GM12891 (cell line): ENCODE results near the gene SLC12A3.

ENCODE experiments used
- DNase-seq: peaks from one replicate; pipeline ENCODE4 v3.0.0; 2011; ENCODE audit warnings: low spot score; ENCODE audit not compliant: insufficient read length
- FAIRE-seq: peaks from 2 replicates; lab custom pipeline; 2011; peaks lifted over from hg19 to GRCh38; lab: Jason Lieb, UNC
- PAX5 ChIP-seq: IDR thresholded peaks from 2 replicates; pipeline ENCODE4 v1.6.1; 2011; ENCODE audit warnings: low read length, moderate library complexity, mild to moderate bottlenecking; ENCODE audit not compliant: insufficient read depth, severe bottlenecking
- POLR2A ChIP-seq: IDR thresholded peaks from 2 replicates; pipeline ENCODE4 v1.6.1; 2011; ENCODE audit warnings: low read depth, low read length, control low read depth
- POLR2AphosphoS5 ChIP-seq: IDR thresholded peaks from 2 replicates; pipeline ENCODE4 v1.6.1; 2011; ENCODE audit warnings: low read depth, low read length, control low read depth
- POU2F2 ChIP-seq: IDR thresholded peaks from 2 replicates; pipeline ENCODE4 v1.6.1; 2011; ENCODE audit warnings: low read depth, mild to moderate bottlenecking, control low read depth, low read length, moderate library complexity
- SPI1 ChIP-seq: IDR thresholded peaks from 2 replicates; pipeline ENCODE4 v1.6.1; 2011; ENCODE audit warnings: low read depth, low read length, control low read depth
- TAF1 ChIP-seq: IDR thresholded peaks from 2 replicates; pipeline ENCODE4 v1.6.1; 2011; ENCODE audit warnings: low read depth, low read length, control low read depth

SLC12A3 gene

DNA sequence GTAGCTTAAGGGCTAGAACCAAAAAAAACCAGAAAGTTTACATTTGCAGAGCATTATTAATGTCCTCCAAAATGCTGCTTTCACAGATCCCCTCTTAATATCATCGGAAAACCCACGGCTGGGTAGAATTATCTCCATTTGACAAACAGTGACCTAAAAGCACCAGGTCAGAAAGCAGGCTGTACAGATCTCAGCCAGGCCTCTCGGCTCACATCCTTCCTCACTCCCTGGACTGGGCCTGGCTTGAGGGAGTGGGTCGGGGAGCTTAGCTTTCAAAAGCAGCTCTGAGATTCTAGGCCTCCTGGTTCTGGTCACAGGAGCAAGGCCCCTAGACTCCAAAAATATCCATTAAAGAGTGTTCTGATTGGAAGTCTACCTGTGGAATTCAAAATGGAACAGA lies 9.1 kb upstream of the SLC12A3 start:
- no peak for FAIRE-seq
- DNase-seq: no peak
- TF ChIP-seq POLR2A: no peak
- TF ChIP-seq POLR2AphosphoS5: no peak
- TF ChIP-seq SPI1: no peak
- no peak for TF ChIP-seq POU2F2
- no peak for TF ChIP-seq TAF1
- no peak for TF ChIP-seq PAX5

DNA sequence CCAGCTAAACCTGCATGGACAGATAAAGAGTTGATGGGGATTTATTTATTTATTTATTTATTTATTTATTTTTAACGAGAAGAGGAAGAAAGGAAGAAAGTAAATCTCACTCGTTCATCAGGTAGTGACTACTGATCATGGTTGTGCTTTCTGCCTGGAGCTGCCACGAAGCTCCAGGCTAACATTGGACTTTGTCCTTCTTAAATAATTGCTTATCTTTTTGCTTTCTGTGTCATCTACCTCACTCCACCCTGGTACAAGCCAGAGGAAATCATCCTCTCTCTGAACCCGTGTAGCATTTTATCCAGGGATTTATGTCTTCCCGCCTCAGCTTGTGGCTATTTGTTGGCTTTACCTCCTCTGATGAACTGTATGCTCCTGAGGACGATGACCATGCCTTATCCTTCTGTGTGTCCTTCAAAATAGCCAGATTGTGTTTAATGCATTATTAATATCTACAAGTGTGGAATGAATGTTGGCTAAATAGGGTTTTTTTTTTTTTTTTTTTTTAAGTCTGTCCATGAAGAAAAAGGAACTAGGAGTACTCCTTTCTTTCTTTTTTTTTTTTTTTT lies 8.0 kb upstream of the SLC12A3 start:
- TF ChIP-seq PAX5 (no peak), POU2F2 (no peak), SPI1 (no peak), TAF1 (no peak), POLR2A (no peak), POLR2AphosphoS5 (no peak)
- DNase-seq: no peak
- FAIRE-seq: no peak

DNA sequence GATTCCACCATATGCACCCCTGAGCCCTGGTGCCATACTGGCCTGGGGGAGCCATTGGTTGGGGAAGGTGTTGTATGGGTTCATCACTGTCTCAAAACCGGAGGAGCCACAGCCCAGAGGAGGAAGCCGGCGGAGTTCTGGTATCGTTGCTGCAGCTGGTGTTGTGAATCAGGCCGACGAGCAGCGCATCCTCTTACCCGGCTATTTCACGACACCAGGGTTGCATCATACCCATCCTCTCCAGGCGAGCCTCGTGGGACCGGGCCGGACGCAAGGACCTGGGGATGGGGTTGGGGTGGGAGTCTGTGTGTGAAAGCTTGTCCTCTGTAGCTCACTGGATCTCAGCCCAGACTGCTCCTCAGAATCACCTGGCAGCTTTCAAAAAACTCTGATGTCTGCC lies 6.6 kb upstream of the SLC12A3 start:
- no peak for DNase-seq
- peak; percentile 80 for FAIRE-seq
- TF ChIP-seq POLR2AphosphoS5 (no peak), PAX5 (no peak), POU2F2 (no peak), POLR2A (no peak), SPI1 (no peak), TAF1 (no peak)

DNA sequence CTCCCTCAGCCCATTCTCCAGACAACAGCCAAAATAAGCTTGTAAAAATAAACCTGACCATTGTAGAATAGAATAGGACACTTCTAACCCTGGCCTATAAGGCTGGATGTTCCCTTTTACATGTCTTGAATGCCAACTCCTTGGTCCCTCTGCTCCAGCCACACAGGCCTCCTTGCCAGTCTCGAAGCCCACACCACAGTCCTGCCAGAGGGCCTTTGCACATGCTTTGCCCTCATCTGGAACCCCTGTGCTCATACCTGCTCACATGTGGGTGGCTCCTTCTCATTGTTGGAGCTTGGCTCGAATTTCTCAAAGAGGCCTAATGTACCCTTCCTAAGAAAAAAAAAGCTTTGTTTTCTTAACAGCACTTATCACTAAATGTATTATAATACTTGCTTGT lies 5.4 kb upstream of the SLC12A3 start:
- no peak for TF ChIP-seq PAX5
- TF ChIP-seq POLR2A: no peak
- no peak for DNase-seq
- no peak for FAIRE-seq

DNA sequence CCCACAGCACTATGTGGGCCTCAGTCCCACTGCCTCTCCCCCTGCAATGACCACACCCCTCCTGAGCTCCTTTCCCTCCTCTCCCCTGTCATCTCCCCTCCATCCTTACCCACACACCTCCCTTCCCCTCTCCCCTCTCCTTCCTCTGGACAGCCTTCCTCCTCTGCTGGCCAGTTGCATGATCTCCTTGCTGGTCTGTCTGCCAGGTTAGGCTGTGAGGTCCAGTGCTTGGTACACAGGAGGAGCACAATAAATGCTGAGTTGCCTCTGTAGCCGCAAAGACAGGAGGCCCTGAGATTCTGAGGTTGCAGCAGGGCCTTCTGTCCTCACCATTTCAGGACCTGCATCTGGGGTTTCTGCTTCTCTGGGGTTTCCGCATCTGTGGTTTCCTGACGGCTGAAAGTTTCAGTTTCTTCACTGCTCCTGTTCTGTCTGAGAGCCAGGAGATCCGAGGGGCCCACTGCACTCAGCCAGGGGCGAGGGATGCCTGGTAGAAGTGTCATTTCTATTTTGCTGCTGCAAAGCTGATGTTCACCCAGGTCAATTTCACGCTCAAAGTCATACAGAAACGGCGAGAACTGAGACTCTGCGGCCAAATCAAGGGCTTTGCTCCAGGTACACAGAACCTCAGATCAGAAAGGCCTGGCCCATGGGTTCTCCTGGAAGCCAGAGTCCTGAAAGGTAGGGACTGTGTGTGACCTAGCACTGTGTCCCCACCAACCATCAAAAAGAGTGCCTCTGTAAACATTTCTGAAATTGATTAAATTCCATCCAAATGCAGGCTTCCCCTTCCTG lies 4.6 kb upstream of the SLC12A3 start:
- peak; percentile 84 for FAIRE-seq
- DNase-seq: peak; percentile 69
- TF ChIP-seq PAX5 (peak; percentile 44), POLR2A (no peak), SPI1 (no peak), TAF1 (no peak), POU2F2 (peak; percentile 31; the same call in 1 of the 2 replicates), POLR2AphosphoS5 (no peak)

DNA sequence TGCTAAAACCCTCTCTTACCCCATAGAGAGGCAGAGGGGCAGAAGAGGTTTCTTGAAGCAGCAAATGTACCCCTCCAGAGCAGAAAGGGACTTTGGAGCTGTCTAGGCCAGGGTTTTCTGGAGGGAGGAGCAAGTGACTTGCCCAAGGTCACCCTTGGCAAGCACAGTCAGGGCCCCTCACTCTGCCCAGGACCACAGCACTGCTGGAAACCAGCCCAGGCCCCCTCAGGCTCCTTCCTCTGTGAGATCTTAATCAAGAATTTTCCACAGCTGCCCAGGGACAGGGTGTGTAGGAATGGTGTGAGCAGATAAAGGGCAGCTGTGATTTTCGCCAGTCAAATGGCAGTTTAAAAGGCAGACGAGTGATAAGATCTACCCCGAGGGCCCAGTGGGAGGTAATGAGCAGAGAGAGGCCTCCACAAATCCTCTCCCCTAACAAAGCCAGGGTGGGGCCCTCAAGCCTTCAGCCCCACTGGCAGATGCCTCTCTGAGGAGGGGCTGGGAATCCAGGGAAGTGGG lies 3.9 kb upstream of the SLC12A3 start:
- DNase-seq (no peak), FAIRE-seq (peak; percentile 16)
- TF ChIP-seq SPI1 (no peak), POU2F2 (no peak), TAF1 (no peak)

DNA sequence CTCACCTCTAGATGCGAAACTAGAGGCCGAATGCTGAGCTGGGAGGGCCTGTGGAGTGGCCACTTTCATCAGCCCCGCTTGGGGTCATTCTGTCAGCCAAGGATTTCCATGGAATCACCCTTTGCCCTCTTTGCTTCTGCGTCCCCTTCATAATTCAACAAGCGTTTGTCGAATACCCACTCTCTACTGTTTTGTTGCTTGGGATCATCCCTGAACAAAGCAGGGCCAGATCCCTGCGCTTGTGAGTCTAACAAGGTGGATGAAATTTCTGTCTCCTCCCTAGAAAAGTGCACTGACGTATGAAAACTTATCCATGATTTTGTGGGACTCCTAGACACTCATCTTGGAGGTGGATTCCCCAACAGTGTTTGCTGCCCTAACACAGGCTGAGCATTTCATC lies 3.3 kb upstream of the SLC12A3 start:
- no peak for TF ChIP-seq PAX5
- no peak for TF ChIP-seq POU2F2
- TF ChIP-seq POLR2A: no peak
- no peak for TF ChIP-seq SPI1
- TF ChIP-seq POLR2AphosphoS5: no peak
- TF ChIP-seq TAF1: no peak
- FAIRE-seq: peak; percentile 20
- DNase-seq: no peak

DNA sequence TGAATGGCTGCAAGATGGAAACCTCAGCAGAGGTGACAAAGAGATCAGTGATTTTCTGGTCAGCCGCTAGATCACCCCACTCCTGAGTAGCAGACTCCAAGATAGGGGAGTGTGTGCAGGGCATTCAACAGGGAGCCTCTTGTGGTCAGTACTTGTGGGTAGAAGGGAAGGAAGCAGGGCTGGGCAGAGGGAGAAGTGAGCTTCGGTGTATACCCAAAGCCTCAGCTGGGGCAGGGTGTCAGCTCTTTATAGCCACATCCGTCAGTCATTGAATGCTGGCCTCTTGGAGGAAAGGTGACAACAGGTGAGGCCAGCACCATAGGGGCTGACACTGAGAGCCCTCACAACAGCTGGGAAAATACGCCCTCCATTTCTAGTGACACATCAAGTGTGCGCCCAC lies 2.2 kb upstream of the SLC12A3 start:
- TF ChIP-seq POU2F2: no peak
- no peak for TF ChIP-seq PAX5
- TF ChIP-seq SPI1: no peak
- no peak for TF ChIP-seq TAF1
- no peak for TF ChIP-seq POLR2A
- FAIRE-seq: no peak
- no peak for DNase-seq

DNA sequence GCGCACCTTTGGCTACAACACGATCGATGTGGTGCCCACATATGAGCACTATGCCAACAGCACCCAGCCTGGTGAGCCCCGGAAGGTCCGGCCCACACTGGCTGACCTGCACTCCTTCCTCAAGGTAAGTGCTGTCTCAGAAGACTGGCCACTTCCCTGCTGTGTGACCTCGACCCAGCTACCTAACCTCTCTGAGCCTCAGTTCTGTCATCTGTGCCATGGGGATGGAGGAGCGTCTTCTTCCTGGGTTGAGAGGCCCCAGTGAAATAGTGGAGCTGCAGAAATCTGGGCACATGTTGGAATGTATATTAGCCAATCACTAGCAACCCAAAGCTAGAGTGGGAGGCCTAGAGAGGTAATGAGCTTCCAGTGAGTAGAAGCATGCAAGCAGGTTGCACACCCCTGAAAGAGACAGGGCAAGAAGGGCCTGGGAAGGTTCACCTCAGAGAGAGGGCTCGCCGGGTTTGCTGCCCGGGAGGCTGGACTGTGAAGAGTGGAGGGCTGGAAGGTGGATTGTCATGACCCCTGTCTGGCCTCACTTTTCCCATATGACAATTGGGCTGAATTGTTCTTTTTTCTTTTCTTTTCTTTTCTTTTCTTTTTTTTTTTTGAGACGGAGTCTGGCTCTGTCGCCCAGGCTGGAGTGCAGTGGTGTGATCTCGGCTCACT lies 521 bp downstream of the SLC12A3 start:
- DNase-seq: no peak
- FAIRE-seq: no peak
- no peak for TF ChIP-seq SPI1
- TF ChIP-seq POU2F2: no peak
- no peak for TF ChIP-seq POLR2A
- TF ChIP-seq POLR2AphosphoS5: no peak
- no peak for TF ChIP-seq TAF1
- TF ChIP-seq PAX5: no peak
